ENCODE data around the gene HSPA8. TPM values are rescaled to one million over a fixed set of nuclear protein-coding genes. Genes with fewer than 3 reads are reported as not detected.
"Not testable (repeated sequence)": the region's sequence is repeated elsewhere in the genome, so short reads cannot be mapped to it uniquely, and the experiment has no call there.

The HSPA8 gene
- total and polyA plus RNA-seq, 2 donors, result 717 to 1,836 TPM

- under 1% methylated on average over 63 of the region's 63 CpGs for WGBS
- H3K4me3 ChIP-seq (ENCODE audit: low read depth, low read length), result peak overlapping the region; percentile 90
- peak overlapping the region; percentile 100 for H3K27ac ChIP-seq (ENCODE audit: low read depth)
- H3K4me1 ChIP-seq (ENCODE audit: insufficient read depth), result peaks cover 1% of the 10 kb centered on the region
- peaks cover 2% of the 10 kb centered on the region for H3K36me3 ChIP-seq (ENCODE audit: insufficient read depth)
- peak; percentile 96 for DNase-seq (ENCODE audit: extremely low spot score)
Measured at GRCh38 chr11:123062158-123062891, 389 bp upstream of the HSPA8 start.

- Histone ChIP-seq H3K36me3 (ENCODE audit: insufficient read depth) (peaks cover 2% of the 10 kb centered on the region), H3K4me3 (ENCODE audit: low read depth, low read length) (peak overlapping the region; percentile 90), H3K4me1 (ENCODE audit: insufficient read depth) (peaks cover 1% of the 10 kb centered on the region), H3K27ac (ENCODE audit: low read depth) (no peak overlapping the region)
- no peak for DNase-seq (ENCODE audit: extremely low spot score)
- 7% methylated on average over 8 of the region's 8 CpGs for WGBS
Measured at GRCh38 chr11:123060277-123061000, 1.5 kb downstream of the HSPA8 start.

GRCh38 chr11:123059041-123059920 lies 2.7 kb downstream of the HSPA8 start:
- WGBS, result 57% methylated on average over 18 of the region's 18 CpGs
- not testable (repeated sequence) for H3K4me1 ChIP-seq (ENCODE audit: insufficient read depth); H3K36me3 ChIP-seq (ENCODE audit: insufficient read depth); DNase-seq (ENCODE audit: extremely low spot score)
- H3K27ac ChIP-seq (ENCODE audit: low read depth), result peak overlapping the region; percentile 26
- H3K4me3 ChIP-seq (ENCODE audit: low read depth, low read length), result peak overlapping the region; percentile 90

GRCh38 chr11:123057661-123058305 lies 4.2 kb downstream of the HSPA8 start:
- Histone ChIP-seq H3K4me1 (ENCODE audit: insufficient read depth) (peaks cover 1% of the 10 kb centered on the region), H3K36me3 (ENCODE audit: insufficient read depth) (peaks cover 2% of the 10 kb centered on the region), H3K4me3 (ENCODE audit: low read depth, low read length) (no peak overlapping the region), H3K27ac (ENCODE audit: low read depth) (no peak overlapping the region)
- no peak for DNase-seq (ENCODE audit: extremely low spot score)
- 83% methylated on average over 5 of the region's 5 CpGs for WGBS

GRCh38 chr11:123056835-123057491 lies 5.0 kb downstream of the HSPA8 start:
- Histone ChIP-seq H3K4me1 (ENCODE audit: insufficient read depth) (peaks cover 1% of the 10 kb centered on the region), H3K36me3 (ENCODE audit: insufficient read depth) (peaks cover 2% of the 10 kb centered on the region), H3K4me3 (ENCODE audit: low read depth, low read length) (no peak overlapping the region), H3K27ac (ENCODE audit: low read depth) (no peak overlapping the region)
- WGBS, result 56% methylated on average over 3 of the region's 3 CpGs
- DNase-seq (ENCODE audit: extremely low spot score), result no peak

- Histone ChIP-seq H3K4me1 (ENCODE audit: insufficient read depth) (peaks cover 1% of the 10 kb centered on the region), H3K4me3 (ENCODE audit: low read depth, low read length) (no peak overlapping the region), H3K27ac (ENCODE audit: low read depth) (no peak overlapping the region), H3K36me3 (ENCODE audit: insufficient read depth) (peaks cover 2% of the 10 kb centered on the region)
- 73% methylated on average over 6 of the region's 6 CpGs for whole genome bisulfite sequencing
- no peak for DNase-seq (ENCODE audit: extremely low spot score)
Measured at GRCh38 chr11:123055191-123055901, 6.6 kb downstream of the HSPA8 start.

GRCh38 chr11:123054301-123055065 lies 7.5 kb downstream of the HSPA8 start:
- peak; percentile 54 for DNase-seq (ENCODE audit: extremely low spot score)
- Histone ChIP-seq H3K36me3 (ENCODE audit: insufficient read depth) (peaks cover 2% of the 10 kb centered on the region), H3K4me1 (ENCODE audit: insufficient read depth) (peaks cover 1% of the 10 kb centered on the region)

GRCh38 chr11:123052901-123053721 lies 8.8 kb downstream of the HSPA8 start:
- no peak for DNase-seq (ENCODE audit: extremely low spot score)
- Histone ChIP-seq H3K4me3 (ENCODE audit: low read depth, low read length) (no peak overlapping the region), H3K36me3 (ENCODE audit: insufficient read depth) (peaks cover 2% of the 10 kb centered on the region)

More at GRCh38 chr11:123054301-123055065, 7.5 kb downstream of the HSPA8 start:
- Histone ChIP-seq H3K4me3 (ENCODE audit: low read depth, low read length) (no peak overlapping the region), H3K27ac (ENCODE audit: low read depth) (no peak overlapping the region)
- WGBS, result 22% methylated on average over 11 of the region's 11 CpGs

GRCh38 chr11:123051634-123052033 lies 10.3 kb downstream of the HSPA8 start:
- no peak overlapping the region for H3K27ac ChIP-seq (ENCODE audit: low read depth)
- no peak for DNase-seq (ENCODE audit: extremely low spot score)
- WGBS, result 98% methylated on average over 4 of the region's 4 CpGs
- no peaks in the 10 kb centered on the region for H3K36me3 ChIP-seq (ENCODE audit: insufficient read depth)
- no peaks in the 10 kb centered on the region for H3K4me1 ChIP-seq (ENCODE audit: insufficient read depth)
- H3K4me3 ChIP-seq (ENCODE audit: low read depth, low read length), result no peak overlapping the region

More at GRCh38 chr11:123052901-123053721, 8.8 kb downstream of the HSPA8 start:
- 83% methylated on average over 5 of the region's 5 CpGs for WGBS
- peak overlapping the region; percentile 18 for H3K27ac ChIP-seq (ENCODE audit: low read depth)
- peaks cover 1% of the 10 kb centered on the region for H3K4me1 ChIP-seq (ENCODE audit: insufficient read depth)

- 95% methylated on average over 9 of the region's 9 CpGs for WGBS
Measured at GRCh38 chr11:123051146-123051545, 10.8 kb downstream of the HSPA8 start.

GRCh38 chr11:123047947-123048293 lies 14.0 kb downstream of the HSPA8 start:
- Histone ChIP-seq H3K27ac (ENCODE audit: low read depth) (no peak overlapping the region), H3K36me3 (ENCODE audit: insufficient read depth) (no peaks in the 10 kb centered on the region), H3K4me1 (ENCODE audit: insufficient read depth) (no peaks in the 10 kb centered on the region), H3K4me3 (ENCODE audit: low read depth, low read length) (no peak overlapping the region)
- WGBS, result 89% methylated on average over 3 of the region's 3 CpGs
- no peak for DNase-seq (ENCODE audit: extremely low spot score)

More at GRCh38 chr11:123051146-123051545, 10.8 kb downstream of the HSPA8 start:
- H3K4me3 ChIP-seq (ENCODE audit: low read depth, low read length), result no peak overlapping the region
- H3K4me1 ChIP-seq (ENCODE audit: insufficient read depth), result no peaks in the 10 kb centered on the region
- DNase-seq (ENCODE audit: extremely low spot score), result no peak
- no peaks in the 10 kb centered on the region for H3K36me3 ChIP-seq (ENCODE audit: insufficient read depth)
- H3K27ac ChIP-seq (ENCODE audit: low read depth), result no peak overlapping the region
